HepG2 (cell line): ENCODE data around the gene ZNF503. TPM values are rescaled to one million over a fixed set of nuclear protein-coding genes. Genes with fewer than 3 reads are reported as not detected.

ENCODE experiments used
- AKAP8 ChIP-seq: sonication (generic); formaldehyde crosslinking; IDR thresholded peaks from 2 replicates; pipeline ENCODE4 v1.5.1; 2020; ENCODE audit warnings: mild to moderate bottlenecking, missing genetic modification reagents
- CSRNP1 ChIP-seq: sonication (generic); formaldehyde crosslinking; IDR thresholded peaks from 2 replicates; pipeline ENCODE4 v1.8.1; 2023; ENCODE audit warnings: mild to moderate bottlenecking, missing genetic modification reagents
- FOXA3 ChIP-seq: IDR thresholded peaks from 2 replicates; pipeline ENCODE4 v1.6.1; 2016; ENCODE audit warnings: missing genetic modification reagents, missing compliant biosample characterization
- HES4 ChIP-seq: sonication (generic); formaldehyde crosslinking; IDR thresholded peaks from 2 replicates; pipeline ENCODE4 v1.9.0; 2021; ENCODE audit warnings: mild to moderate bottlenecking, missing genetic modification reagents, borderline replicate concordance
- MAF1 ChIP-seq: sonication (generic); formaldehyde crosslinking; IDR thresholded peaks from 2 replicates; pipeline ENCODE4 v1.5.0; 2020; ENCODE audit warnings: missing genetic modification reagents, borderline replicate concordance
- PCBP1 ChIP-seq: fragments of 200-400 bp; formaldehyde crosslinking; IDR thresholded peaks from 2 replicates; pipeline ENCODE4 v1.6.1; 2017; ENCODE audit warnings: mild to moderate bottlenecking, low read depth, low read length, borderline replicate concordance
- SRSF4 ChIP-seq: fragments of 200-400 bp; formaldehyde crosslinking; IDR thresholded peaks from one replicate; pipeline ENCODE4 v1.6.1; 2018; ENCODE audit warnings: mild to moderate bottlenecking, low read depth, low read length, moderate library complexity; ENCODE audit not compliant: poor library complexity, severe bottlenecking
- SRSF9 ChIP-seq: fragments of 200-400 bp; formaldehyde crosslinking; IDR thresholded peaks from 2 replicates; pipeline ENCODE4 v1.6.1; 2018; ENCODE audit warnings: borderline replicate concordance, mild to moderate bottlenecking, low read depth, low read length; ENCODE audit not compliant: insufficient read depth, poor library complexity, severe bottlenecking
- SUZ12 ChIP-seq: fragments of 150-350 bp; IDR thresholded peaks from 2 replicates; pipeline ENCODE4 v1.6.1; 2014; ENCODE audit warnings: low read depth, low read length
- ZHX2 ChIP-seq, 2 experiments: sonication (generic) in 1 of 2; formaldehyde crosslinking in 1 of 2; IDR thresholded peaks; 2 replicates each; pipeline versions ENCODE4 v1.6.1 to v1.9.0; 2014 to 2022; ENCODE audit warnings: antibody characterized with exemption in 1 of 2, borderline replicate concordance in 1 of 2, inconsistent platforms in 1 of 2, low read depth in 1 of 2, missing genetic modification reagents in 1 of 2
- ZNF280D ChIP-seq: sonication (generic); formaldehyde crosslinking; IDR thresholded peaks from 2 replicates; pipeline ENCODE4 v1.5.1; 2020; ENCODE audit warnings: mild to moderate bottlenecking, missing genetic modification reagents
- ZNF414 ChIP-seq: sonication (generic); formaldehyde crosslinking; IDR thresholded peaks from 2 replicates; pipeline ENCODE4 v1.5.0; 2020; ENCODE audit warnings: missing genetic modification reagents
- ZNF431 ChIP-seq: sonication (generic); formaldehyde crosslinking; IDR thresholded peaks from 2 replicates; pipeline ENCODE4 v1.9.0; 2022; ENCODE audit warnings: missing genetic modification reagents, low read depth, mild to moderate bottlenecking, borderline replicate concordance
- ZNF562 ChIP-seq: sonication (generic); formaldehyde crosslinking; IDR thresholded peaks from 2 replicates; pipeline ENCODE4 v1.8.0; 2022; ENCODE audit warnings: missing genetic modification reagents, borderline replicate concordance
- ZNF777 ChIP-seq: sonication (generic); formaldehyde crosslinking; IDR thresholded peaks from 2 replicates; pipeline ENCODE4 v1.4.0; 2020; ENCODE audit warnings: missing genetic modification reagents
- ZNF850 ChIP-seq: sonication (generic); formaldehyde crosslinking; conservative IDR thresholded peaks from 2 replicates; pipeline ENCODE4 v1.9.0; 2021; ENCODE audit warnings: mild to moderate bottlenecking, missing genetic modification reagents
- polyA plus RNA-seq, 8 experiments: library from polyadenylated mRNA; depleted of rRNA in 3 of 8; stranded (reverse) in 7 of 8; unstranded in 1 of 8; fragments of >200 nt; fragmentation: Illumina TruSeq in 4 of 8; extraction: Trizol in 4 of 8; gene quantifications; 2 replicates each; pipeline versions ENCODE4 v1.2.1 to v1.2.3, GENCODE V29; 2011 to 2016; ENCODE audit warnings: low read depth in 4 of 8, missing spikeins in 1 of 8, mixed read lengths in 1 of 8; ENCODE audit not compliant: insufficient read depth in 1 of 8
- total RNA-seq, 5 experiments: library from RNA; depleted of rRNA; stranded (reverse); fragments of >200 nt; fragmentation: Illumina TruSeq; extraction: Trizol; gene quantifications; 2 replicates each; pipeline ENCODE4 v1.2.3, GENCODE V29; 2016; ENCODE audit warnings: low read depth in 1 of 5

Gene ZNF503
- total and polyA plus RNA-seq, 2 of the 13 experiments (the other 11 are each of a cell fraction or from before 2014, with no cell fraction given): 2.7 to 8.3 TPM

GRCh38 chr10:75396631-75397495, 4.7 kb downstream of the ZNF503 start (continued):
- TF ChIP-seq ZNF414 (CRISPR knock-in tag): no peak
- TF ChIP-seq ZNF777: no peak
- no peak for TF ChIP-seq ZNF431 (CRISPR knock-in tag)
- TF ChIP-seq MAF1 (CRISPR knock-in tag): no peak
- no peak for TF ChIP-seq ZNF562 (CRISPR knock-in tag)
- peak; percentile 81 for TF ChIP-seq SRSF4
- TF ChIP-seq ZHX2 (IDR thresholded peaks at IDR 0.05; ENCODE audit: low read depth): peak; percentile 4; the same call in 1 of the 2 replicates
- no peak for TF ChIP-seq ZHX2 (CRISPR knock-in tag; IDR thresholded peaks at IDR 0.05; ENCODE audit: borderline replicate concordance)
- no peak for TF ChIP-seq CSRNP1
- no peak for TF ChIP-seq SUZ12
- 0 out of 2 replicates have a peak, but pooled peaks have one; percentile 23 for TF ChIP-seq PCBP1
- TF ChIP-seq ZNF280D (CRISPR knock-in tag): no peak
- no peak for TF ChIP-seq HES4 (CRISPR knock-in tag)
- TF ChIP-seq ZNF850 (CRISPR knock-in tag): no peak
- no peak for TF ChIP-seq SRSF9
- no peak for TF ChIP-seq AKAP8 (CRISPR knock-in tag)
- no peak for TF ChIP-seq FOXA3
